HG02588 (cell line): ENCODE data around the gene SLC39A13.

Experiments
- ATAC-seq: cut with Tn5 transposase; IDR thresholded peaks from one replicate; pipeline ENCODE4 v1.9.1; 2021; ENCODE audit warnings: mild to moderate bottlenecking, moderate library complexity; ENCODE audit not compliant: unreplicated experiment

SLC39A13 gene

GRCh38 chr11:47418454-47419259, 10.3 kb downstream of the SLC39A13 start:
- ATAC-seq: no peak

- no peak for ATAC-seq
Measured at GRCh38 chr11:47425611-47426010, 17.2 kb downstream of the SLC39A13 start.

GRCh38 chr11:47426062-47426956, 17.9 kb downstream of the SLC39A13 start, which contains the start of gene PSMC3:
Gene PSMC3 (minus strand): TSS chr11:47426439. CDS start chr11:47426279, 160 bp downstream.
- ATAC-seq: peak; percentile 93

- ATAC-seq: no peak
Measured at GRCh38 chr11:47430524-47430923, 22.1 kb downstream of the SLC39A13 start.

GRCh38 chr11:47431356-47432083, 23.1 kb downstream of the SLC39A13 start:
- no peak for ATAC-seq

- no peak for ATAC-seq
Measured at GRCh38 chr11:47433157-47433556, 24.8 kb downstream of the SLC39A13 start.

GRCh38 chr11:47434011-47434786, 25.8 kb downstream of the SLC39A13 start:
- ATAC-seq: no peak

- ATAC-seq: no peak
Measured at GRCh38 chr11:47435687-47436086, 27.3 kb downstream of the SLC39A13 start.

GRCh38 chr11:47436726-47437125, 28.3 kb downstream of the SLC39A13 start:
- ATAC-seq: no peak

- ATAC-seq: no peak
Measured at GRCh38 chr11:47437218-47437745, 28.9 kb downstream of the SLC39A13 start.

GRCh38 chr11:47437746-47438418, 29.5 kb downstream of the SLC39A13 start:
- no peak for ATAC-seq

- ATAC-seq: no peak
Measured at GRCh38 chr11:47438721-47439120, 30.3 kb downstream of the SLC39A13 start.

- ATAC-seq: no peak
Measured at GRCh38 chr11:47440054-47440476, 31.7 kb downstream of the SLC39A13 start.

- no peak for ATAC-seq
Measured at GRCh38 chr11:47441421-47441820, 33.0 kb downstream of the SLC39A13 start.

GRCh38 chr11:47442514-47442913, 34.1 kb downstream of the SLC39A13 start:
- ATAC-seq: no peak

- ATAC-seq: no peak
Measured at GRCh38 chr11:47443028-47443700, 34.8 kb downstream of the SLC39A13 start.

GRCh38 chr11:47443817-47444216, 35.4 kb downstream of the SLC39A13 start:
- ATAC-seq: no peak

GRCh38 chr11:47445840-47446239, 37.5 kb downstream of the SLC39A13 start:
- no peak for ATAC-seq

- no peak for ATAC-seq
Measured at GRCh38 chr11:47446833-47447232, 38.4 kb downstream of the SLC39A13 start.
